ENCODE results near the gene IL1RL2. TPM values are rescaled to one million over a fixed set of nuclear protein-coding genes. Genes with fewer than 3 reads are reported as not detected.

Gene IL1RL2
- total RNA-seq, 4 donors from 2014 or later, result 2.2 to 6.2 (median 3.7) TPM

GRCh38 chr2:102190430-102191107 is 3.7 kb downstream of the IL1RL2 start:
- Histone ChIP-seq H3K4me3 (replicated peaks in 1 of 3) (no peak overlapping the region), H3K36me3 (no peaks in the 10 kb centered on the region), H3K9me3 (no peaks in the 10 kb centered on the region), H3K27ac (no peak overlapping the region), H3K27me3 (no peaks in the 10 kb centered on the region), H3K4me1 (peaks cover 0 to 7% of the 10 kb centered on the region in 2 donors)
- intact Hi-C loops (cut with DNase I), result no loop called here
- WGBS, 2 donors, result 87 to 90% methylated on average over 10 of the region's 10 CpGs
- TF ChIP-seq POLR2A (IDR thresholded peaks at IDR 0.05) (no peak), CTCF (IDR thresholded peaks at IDR 0.05) (no peak)
- DNase-seq, result no peak

GRCh38 chr2:102191501-102191900 is 4.7 kb downstream of the IL1RL2 start:
- DNase-seq, result no peak
- Histone ChIP-seq H3K4me1 (peaks cover 0 to 2% of the 10 kb centered on the region in 2 donors), H3K27ac (no peak overlapping the region), H3K36me3 (no peaks in the 10 kb centered on the region), H3K27me3 (no peaks in the 10 kb centered on the region), H3K9me3 (no peaks in the 10 kb centered on the region), H3K4me3 (replicated peaks in 1 of 3) (no peak overlapping the region)
- 91 to 100% methylated on average over 1 of the region's 1 CpG for WGBS, 2 donors
- TF ChIP-seq POLR2A (IDR thresholded peaks at IDR 0.05), result no peak
- intact Hi-C loops (cut with DNase I), result no loop called here

GRCh38 chr2:102193074-102193473 is 6.3 kb downstream of the IL1RL2 start:
- H3K27ac ChIP-seq, result no peak overlapping the region
- no peaks in the 10 kb centered on the region for H3K27me3 ChIP-seq
- H3K4me3 ChIP-seq (replicated peaks in 1 of 3), result no peak overlapping the region
- H3K9me3 ChIP-seq, result no peaks in the 10 kb centered on the region
- 97 to 98% methylated on average over 1 of the region's 1 CpG for WGBS, 2 donors
- DNase-seq, result no peak
- H3K4me1 ChIP-seq, result no peaks in the 10 kb centered on the region
- intact Hi-C loops (cut with DNase I), result no loop called here
- H3K36me3 ChIP-seq, result no peaks in the 10 kb centered on the region
- TF ChIP-seq POLR2A (IDR thresholded peaks at IDR 0.05) (no peak), CTCF (IDR thresholded peaks at IDR 0.05) (no peak)

GRCh38 chr2:102194609-102195268 is 7.9 kb downstream of the IL1RL2 start:
- H3K36me3 ChIP-seq, result no peaks in the 10 kb centered on the region
- WGBS, 2 donors, result 79 to 87% methylated on average over 5 of the region's 5 CpGs

More at GRCh38 chr2:102194609-102195268, 7.9 kb downstream of the IL1RL2 start:
- no peak for TF ChIP-seq POLR2A (IDR thresholded peaks at IDR 0.05)
- TF ChIP-seq CTCF (IDR thresholded peaks at IDR 0.05), result no peak
- Histone ChIP-seq H3K27me3 (no peaks in the 10 kb centered on the region), H3K4me3 (replicated peaks in 1 of 3) (no peak overlapping the region), H3K9me3 (no peaks in the 10 kb centered on the region), H3K4me1 (no peaks in the 10 kb centered on the region), H3K27ac (no peak overlapping the region)
- no peak for DNase-seq
- intact Hi-C loops (cut with DNase I), result no loop called here

All from thyroid gland (tissue), 4 donors.